Stomach (tissue), 4 donors: ENCODE results near the gene SORCS2.

Source experiments
- CTCF ChIP-seq, 7 experiments: fragments of 450-650 bp in 4 of 7; fragments of 200-600 bp in 3 of 7; sonication (generic) in 3 of 7; IDR thresholded peaks; one replicate each; pipeline ENCODE4 v1.5.1; 2016 to 2019; ENCODE audit warnings: antibody characterized with exemption in 7 of 7, control low read depth in 2 of 7, mild to moderate bottlenecking in 1 of 7
- POLR2A ChIP-seq, 4 donors: fragments of 450-650 bp; IDR thresholded peaks; one replicate each; pipeline ENCODE4 v1.6.1; 2016; ENCODE audit warnings: antibody characterized with exemption in 4 of 4, control low read depth in 2 of 4, mild to moderate bottlenecking in 1 of 4, moderate library complexity in 1 of 4

GRCh38 chr4:7500404-7500803 lies 308.1 kb downstream of the SORCS2 start:
- TF ChIP-seq CTCF (IDR thresholded peaks at IDR 0.05) (no peak), POLR2A (IDR thresholded peaks at IDR 0.05) (no peak)
